ENCODE data around the gene ZNF384. TPM values are rescaled to one million over a fixed set of nuclear protein-coding genes. Genes with fewer than 3 reads are reported as not detected.
A peak's percentile ranks its signal among the peaks of the same experiment; 100 is the strongest.

The ZNF384 gene
- total RNA-seq, 1 donor from 2014 or later = 38.0 TPM

GRCh38 chr12:6641131-6641530 is 48.0 kb downstream of the ZNF384 start:
- peaks cover 9% of the 10 kb centered on the region for H3K27me3 ChIP-seq
- H3F3A ChIP-seq (ENCODE audit: low read depth) = peaks cover 5% of the 10 kb centered on the region
- no peak overlapping the region for H3K9ac ChIP-seq
- H3K27me3 Mint-ChIP-seq (ENCODE audit: insufficient read depth, low read depth) = peaks cover 14% of the 10 kb centered on the region
- H3K4me2 ChIP-seq = no peak overlapping the region
- no peak for TF ChIP-seq CTCF (IDR thresholded peaks at IDR 0.05)
- TF ChIP-seq EZH2phosphoT487 (IDR thresholded peaks at IDR 0.05) = no peak
- TF ChIP-seq EZH2 (IDR thresholded peaks at IDR 0.05) = no peak
- no peaks in the 10 kb centered on the region for H3K36me3 ChIP-seq
- no peaks in the 10 kb centered on the region for H4K20me1 ChIP-seq (ENCODE audit: low read depth)
- peaks cover 1% of the 10 kb centered on the region for H3K4me1 Mint-ChIP-seq
- no peaks in the 10 kb centered on the region for H3K79me2 ChIP-seq (ENCODE audit: low read depth)
- no peak overlapping the region for H2AFZ ChIP-seq (replicated peaks)
- no peak overlapping the region for H3K4me3 ChIP-seq
- no peak overlapping the region for H3K4me3 Mint-ChIP-seq
- H3K36me3 Mint-ChIP-seq = peaks cover under 1% of the 10 kb centered on the region
- DNase-seq (ENCODE audit: low spot score) = no peak
- H3K4me1 ChIP-seq = no peaks in the 10 kb centered on the region
- H3K9me3 Mint-ChIP-seq = no peaks in the 10 kb centered on the region
- H3K27ac ChIP-seq = no peak overlapping the region
- H3K27ac Mint-ChIP-seq = no peak overlapping the region
- no peaks in the 10 kb centered on the region for H3K9me3 ChIP-seq (ENCODE audit: low read depth)

GRCh38 chr12:6640497-6640896 is 48.7 kb downstream of the ZNF384 start:
- Mint-ChIP-seq H3K36me3 (no peaks in the 10 kb centered on the region), H3K9me3 (no peaks in the 10 kb centered on the region), H3K27me3 (ENCODE audit: insufficient read depth, low read depth) (peaks cover 11% of the 10 kb centered on the region), H3K4me1 (peaks cover 3% of the 10 kb centered on the region), H3K27ac (no peak overlapping the region), H3K4me3 (no peak overlapping the region)
- Histone ChIP-seq H3K4me3 (no peak overlapping the region), H3K27me3 (peaks cover 9% of the 10 kb centered on the region), H3K27ac (no peak overlapping the region), H2AFZ (replicated peaks) (no peak overlapping the region), H3K4me1 (peaks cover 6% of the 10 kb centered on the region), H3K79me2 (ENCODE audit: low read depth) (no peaks in the 10 kb centered on the region), H3F3A (ENCODE audit: low read depth) (peaks cover 5% of the 10 kb centered on the region), H3K36me3 (no peaks in the 10 kb centered on the region), H3K4me2 (no peak overlapping the region), H3K9ac (no peak overlapping the region), H4K20me1 (ENCODE audit: low read depth) (no peaks in the 10 kb centered on the region), H3K9me3 (ENCODE audit: low read depth) (no peaks in the 10 kb centered on the region)
- TF ChIP-seq EZH2phosphoT487 (IDR thresholded peaks at IDR 0.05) = no peak
- TF ChIP-seq CTCF (IDR thresholded peaks at IDR 0.05) = no peak
- TF ChIP-seq EZH2 (IDR thresholded peaks at IDR 0.05) = no peak
- no peak for DNase-seq (ENCODE audit: low spot score)

GRCh38 chr12:6639151-6639801 is 49.9 kb downstream of the ZNF384 start:
- H3K4me1 Mint-ChIP-seq = peaks cover 7% of the 10 kb centered on the region
- H3K27me3 Mint-ChIP-seq (ENCODE audit: insufficient read depth, low read depth) = peaks cover 12% of the 10 kb centered on the region
- H3K9ac ChIP-seq = no peak overlapping the region
- H3K4me3 ChIP-seq = no peak overlapping the region
- no peak overlapping the region for H2AFZ ChIP-seq (replicated peaks)
- no peaks in the 10 kb centered on the region for H3K36me3 Mint-ChIP-seq
- no peaks in the 10 kb centered on the region for H3K9me3 Mint-ChIP-seq
- H3K36me3 ChIP-seq = no peaks in the 10 kb centered on the region
- H3K4me3 Mint-ChIP-seq = no peak overlapping the region
- H3K27ac Mint-ChIP-seq = peak overlapping the region; percentile 81
- H3K27me3 ChIP-seq = peaks cover 9% of the 10 kb centered on the region
- no peaks in the 10 kb centered on the region for H3F3A ChIP-seq (ENCODE audit: low read depth)
- no peak overlapping the region for H3K27ac ChIP-seq
- H3K4me1 ChIP-seq = peaks cover 10% of the 10 kb centered on the region
- no peaks in the 10 kb centered on the region for H3K9me3 ChIP-seq (ENCODE audit: low read depth)
- no peaks in the 10 kb centered on the region for H3K79me2 ChIP-seq (ENCODE audit: low read depth)
- DNase-seq (ENCODE audit: low spot score) = no peak
- TF ChIP-seq EZH2phosphoT487 (IDR thresholded peaks at IDR 0.05) = no peak
- TF ChIP-seq EZH2 (IDR thresholded peaks at IDR 0.05) = no peak
- TF ChIP-seq CTCF (IDR thresholded peaks at IDR 0.05) = no peak
- no peak overlapping the region for H3K4me2 ChIP-seq
- no peaks in the 10 kb centered on the region for H4K20me1 ChIP-seq (ENCODE audit: low read depth)
